Measurements from ENCODE around the gene CNN2.

CNN2 gene

DNA sequence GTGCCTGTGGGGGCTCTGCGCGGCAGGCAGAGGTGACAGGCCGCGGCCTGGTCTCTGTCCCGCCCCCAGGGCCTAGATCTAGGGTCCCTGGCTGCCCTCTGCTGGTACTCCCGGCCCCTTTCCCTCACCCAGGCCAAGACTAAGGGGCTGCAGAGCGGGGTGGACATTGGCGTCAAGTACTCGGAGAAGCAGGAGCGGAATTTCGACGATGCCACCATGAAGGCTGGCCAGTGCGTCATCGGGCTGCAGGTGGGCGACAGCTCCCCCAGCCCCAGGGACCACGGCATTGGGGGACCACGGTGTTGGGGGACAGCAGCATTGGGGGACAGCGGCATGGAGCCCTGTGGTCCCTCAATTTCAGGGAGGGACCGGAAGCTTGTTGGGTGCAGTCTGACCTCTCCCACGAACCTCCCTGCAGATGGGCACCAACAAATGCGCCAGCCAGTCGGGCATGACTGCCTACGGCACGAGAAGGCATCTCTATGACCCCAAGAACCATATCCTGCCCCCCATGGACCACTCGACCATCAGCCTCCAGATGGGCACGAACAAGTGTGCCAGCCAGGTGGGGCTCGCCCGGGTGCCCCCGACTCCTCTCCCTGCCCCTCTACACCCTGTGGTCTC, 9.7 kb downstream of the CNN2 start:
- peak; percentile 53 for DNase-seq
- Histone ChIP-seq H3K9ac (ENCODE audit: low read length) (no peak overlapping the region), H3K79me1 (ENCODE audit: low read length) (peaks cover 3% of the 10 kb centered on the region), H3K4ac (ENCODE audit: low read depth, low read length) (no peak overlapping the region), H3K36me3 (ENCODE audit: control insufficient read depth, insufficient read depth, low read length) (peaks cover 9% of the 10 kb centered on the region), H4K8ac (ENCODE audit: low read depth, low read length) (no peak overlapping the region), H3K56ac (ENCODE audit: low read length) (no peak overlapping the region), H3K4me1 (ENCODE audit: control insufficient read depth, low read depth, low read length) (peaks cover 4% of the 10 kb centered on the region), H3K23ac (ENCODE audit: low read length) (no peak overlapping the region), H2AK5ac (ENCODE audit: low read length) (no peak overlapping the region), H2BK120ac (ENCODE audit: low read depth, low read length) (no peak overlapping the region), H3K18ac (ENCODE audit: low read length) (no peak overlapping the region), H3K79me2 (ENCODE audit: control insufficient read depth, insufficient read depth, low read length) (peaks cover 5% of the 10 kb centered on the region), H3K27me3 (ENCODE audit: insufficient read depth, low read length, poor library complexity) (no peaks in the 10 kb centered on the region), H3K4me2 (ENCODE audit: low read length) (no peak overlapping the region), H3K27ac (ENCODE audit: low read depth, low read length) (no peak overlapping the region), H2BK15ac (replicated peaks; ENCODE audit: low read depth) (no peak overlapping the region), H2BK5ac (ENCODE audit: low read length) (no peak overlapping the region), H3K4me3 (ENCODE audit: low read length) (no peak overlapping the region), H4K5ac (ENCODE audit: low read length) (no peak overlapping the region)
- WGBS (ENCODE audit: extremely low coverage, insufficient coverage, low lambda C conversion rate), result no CpG with 5 or more reads among the region's 29 CpGs

DNA sequence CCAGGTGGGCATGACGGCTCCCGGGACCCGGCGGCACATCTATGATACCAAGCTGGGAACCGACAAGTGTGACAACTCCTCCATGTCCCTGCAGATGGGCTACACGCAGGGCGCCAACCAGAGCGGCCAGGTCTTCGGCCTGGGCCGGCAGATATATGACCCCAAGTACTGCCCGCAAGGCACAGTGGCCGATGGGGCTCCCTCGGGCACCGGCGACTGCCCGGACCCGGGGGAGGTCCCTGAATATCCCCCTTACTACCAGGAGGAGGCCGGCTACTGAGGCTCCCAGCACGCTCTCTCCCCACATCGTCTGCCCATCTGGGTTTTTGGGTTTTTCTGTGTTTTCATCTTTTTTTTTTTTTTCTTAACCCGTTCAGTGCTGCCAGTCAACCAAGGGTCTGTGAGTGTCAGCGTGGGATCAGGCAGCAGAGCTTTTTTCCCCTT, 11.2 kb downstream of the CNN2 start:
- Histone ChIP-seq H3K4me2 (ENCODE audit: low read length) (no peak overlapping the region), H3K27ac (ENCODE audit: low read depth, low read length) (no peak overlapping the region), H2BK5ac (ENCODE audit: low read length) (no peak overlapping the region), H2BK15ac (replicated peaks; ENCODE audit: low read depth) (no peak overlapping the region), H3K56ac (ENCODE audit: low read length) (no peak overlapping the region), H3K9ac (ENCODE audit: low read length) (no peak overlapping the region), H3K4ac (ENCODE audit: low read depth, low read length) (no peak overlapping the region), H3K23ac (ENCODE audit: low read length) (no peak overlapping the region), H4K8ac (ENCODE audit: low read depth, low read length) (no peak overlapping the region), H3K18ac (ENCODE audit: low read length) (no peak overlapping the region), H3K79me1 (ENCODE audit: low read length) (no peaks in the 10 kb centered on the region), H4K5ac (ENCODE audit: low read length) (no peak overlapping the region), H3K4me1 (ENCODE audit: control insufficient read depth, low read depth, low read length) (peaks cover 4% of the 10 kb centered on the region), H2AK5ac (ENCODE audit: low read length) (no peak overlapping the region), H3K79me2 (ENCODE audit: control insufficient read depth, insufficient read depth, low read length) (no peaks in the 10 kb centered on the region), H3K27me3 (ENCODE audit: insufficient read depth, low read length, poor library complexity) (no peaks in the 10 kb centered on the region), H3K36me3 (ENCODE audit: control insufficient read depth, insufficient read depth, low read length) (peaks cover 5% of the 10 kb centered on the region), H3K4me3 (ENCODE audit: low read length) (no peak overlapping the region), H2BK120ac (ENCODE audit: low read depth, low read length) (no peak overlapping the region)
- WGBS (ENCODE audit: extremely low coverage, insufficient coverage, low lambda C conversion rate), result no CpG with 5 or more reads among the region's 22 CpGs
- DNase-seq, result no peak

DNA sequence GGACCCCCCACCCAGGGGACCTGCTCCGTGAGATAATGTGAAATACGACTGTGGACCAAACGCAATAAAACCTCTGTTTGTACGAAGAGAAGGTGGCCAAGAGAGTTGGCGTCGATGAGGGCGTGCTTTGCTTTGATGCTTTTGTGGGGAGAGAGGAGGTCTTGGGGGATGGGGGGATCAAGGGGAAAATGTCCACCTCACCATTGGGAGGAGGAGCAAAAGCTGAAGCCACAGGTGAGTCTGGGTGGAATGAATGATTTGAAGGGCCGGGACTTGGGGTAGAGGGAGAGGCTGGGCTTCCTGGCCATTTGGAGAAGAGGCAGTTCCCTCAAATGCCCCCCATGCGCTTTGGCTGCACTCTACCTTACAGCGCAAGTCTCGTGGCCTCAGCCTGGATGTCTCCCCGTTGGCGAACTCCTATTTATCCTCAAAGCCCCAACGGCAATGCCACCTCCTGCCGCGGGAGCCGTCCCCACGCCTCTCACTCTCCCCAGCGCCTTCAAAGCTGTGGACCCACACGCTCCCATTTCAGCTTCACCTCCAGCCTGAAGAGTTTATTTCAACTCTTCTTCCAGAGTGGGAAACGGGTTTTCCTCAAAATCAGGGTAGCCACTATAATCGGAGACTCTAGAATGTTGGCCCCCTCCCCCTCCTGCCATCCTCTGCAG, 12.7 kb downstream of the CNN2 start:
- Histone ChIP-seq H2BK120ac (ENCODE audit: low read depth, low read length) (no peak overlapping the region), H3K9ac (ENCODE audit: low read length) (peak overlapping the region; percentile 67), H2BK5ac (ENCODE audit: low read length) (no peak overlapping the region), H3K18ac (ENCODE audit: low read length) (no peak overlapping the region), H4K8ac (ENCODE audit: low read depth, low read length) (no peak overlapping the region), H3K4me1 (ENCODE audit: control insufficient read depth, low read depth, low read length) (peaks cover 4% of the 10 kb centered on the region), H4K5ac (ENCODE audit: low read length) (no peak overlapping the region), H3K23ac (ENCODE audit: low read length) (no peak overlapping the region), H3K56ac (ENCODE audit: low read length) (peak overlapping the region; percentile 73), H3K36me3 (ENCODE audit: control insufficient read depth, insufficient read depth, low read length) (peaks cover 5% of the 10 kb centered on the region), H3K4me2 (ENCODE audit: low read length) (peak overlapping the region; percentile 37), H3K27ac (ENCODE audit: low read depth, low read length) (no peak overlapping the region), H3K4ac (ENCODE audit: low read depth, low read length) (no peak overlapping the region), H3K79me1 (ENCODE audit: low read length) (no peaks in the 10 kb centered on the region), H3K4me3 (ENCODE audit: low read length) (no peak overlapping the region), H3K79me2 (ENCODE audit: control insufficient read depth, insufficient read depth, low read length) (no peaks in the 10 kb centered on the region), H3K27me3 (ENCODE audit: insufficient read depth, low read length, poor library complexity) (no peaks in the 10 kb centered on the region), H2AK5ac (ENCODE audit: low read length) (no peak overlapping the region), H2BK15ac (replicated peaks; ENCODE audit: low read depth) (no peak overlapping the region)
- no CpG with 5 or more reads among the region's 22 CpGs for WGBS (ENCODE audit: extremely low coverage, insufficient coverage, low lambda C conversion rate)
- DNase-seq, result no peak

DNA sequence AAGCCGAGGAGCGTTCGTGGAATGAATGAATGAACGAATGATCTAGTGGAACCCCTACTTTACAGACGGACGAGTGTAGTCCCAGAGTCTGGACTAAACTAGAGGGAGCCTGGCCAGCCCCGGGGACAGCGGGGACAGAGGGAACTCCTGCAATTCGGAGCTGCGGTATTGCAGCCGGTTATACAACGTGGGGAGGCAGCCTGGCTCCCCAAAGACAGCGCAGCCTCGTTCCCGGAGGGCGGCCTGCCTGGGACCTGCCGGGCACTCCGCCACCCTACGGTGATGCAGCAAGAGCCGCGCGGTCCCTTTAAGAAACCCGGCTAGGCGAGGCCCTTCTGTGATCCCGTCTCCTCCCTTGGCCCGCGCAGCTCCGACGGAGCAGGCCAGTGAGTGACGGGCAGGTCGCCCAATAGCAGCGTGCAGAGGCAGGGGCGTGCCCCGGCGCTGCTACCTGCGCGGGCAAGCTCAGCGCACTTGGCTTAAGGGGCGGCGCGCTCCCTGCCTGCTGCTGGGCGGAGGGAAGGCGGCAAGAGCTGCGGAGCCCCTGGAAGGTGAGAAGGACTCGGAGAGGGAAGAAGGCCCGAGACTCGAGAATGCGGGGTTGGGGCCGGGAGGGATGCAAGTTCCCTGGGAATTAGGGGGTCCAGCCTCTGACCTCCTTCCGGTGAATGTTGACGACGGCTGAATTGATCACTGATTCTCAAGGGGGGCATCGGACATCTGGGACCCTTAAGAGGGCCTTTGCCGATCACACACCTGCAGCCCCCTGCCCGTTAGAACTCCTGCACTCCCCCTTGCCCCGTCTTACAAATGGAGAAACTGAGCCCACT, 13.5 kb downstream of the CNN2 start, which contains the start of gene ABCA7:
TSS of gene ABCA7 (plus strand) at position 462 of the 830 bp plus-strand sequence. CDS start 1,255 bp downstream, outside the sequence.
- H3K23ac ChIP-seq (ENCODE audit: low read length), result no peak within 1 kb of the TSS
- no peaks in the 10 kb centered on the region for H3K79me2 ChIP-seq (ENCODE audit: control insufficient read depth, insufficient read depth, low read length)
- peaks cover 5% of the 10 kb centered on the region for H3K36me3 ChIP-seq (ENCODE audit: control insufficient read depth, insufficient read depth, low read length)
- DNase-seq, result peak; percentile 99
- no peak within 1 kb of the TSS for H3K27ac ChIP-seq (ENCODE audit: low read depth, low read length)
- no peak within 1 kb of the TSS for H2BK15ac ChIP-seq (replicated peaks; ENCODE audit: low read depth)
- peak within 1 kb of the TSS; percentile 58 for H2AK5ac ChIP-seq (ENCODE audit: low read length)
- no peaks in the 10 kb centered on the region for H3K27me3 ChIP-seq (ENCODE audit: insufficient read depth, low read length, poor library complexity)
- H3K4me1 ChIP-seq (ENCODE audit: control insufficient read depth, low read depth, low read length), result peaks cover 4% of the 10 kb centered on the region
- H3K4me2 ChIP-seq (ENCODE audit: low read length), result peak within 1 kb of the TSS; percentile 37
- no peak within 1 kb of the TSS for H3K4ac ChIP-seq (ENCODE audit: low read depth, low read length)
- no peak within 1 kb of the TSS for H2BK5ac ChIP-seq (ENCODE audit: low read length)
- H3K18ac ChIP-seq (ENCODE audit: low read length), result no peak within 1 kb of the TSS
- H4K5ac ChIP-seq (ENCODE audit: low read length), result no peak within 1 kb of the TSS
- no peaks in the 10 kb centered on the region for H3K79me1 ChIP-seq (ENCODE audit: low read length)
- H3K4me3 ChIP-seq (ENCODE audit: low read length), result peak within 1 kb of the TSS; percentile 59
- peak within 1 kb of the TSS; percentile 76 for H3K9ac ChIP-seq (ENCODE audit: low read length)
- peak within 1 kb of the TSS; percentile 73 for H3K56ac ChIP-seq (ENCODE audit: low read length)
- no peak within 1 kb of the TSS for H2BK120ac ChIP-seq (ENCODE audit: low read depth, low read length)
- no CpG with 5 or more reads among the region's 56 CpGs for WGBS (ENCODE audit: extremely low coverage, insufficient coverage, low lambda C conversion rate)
- H4K8ac ChIP-seq (ENCODE audit: low read depth, low read length), result no peak within 1 kb of the TSS

- Histone ChIP-seq H3K9ac (ENCODE audit: low read length) (peak overlapping the region; percentile 76), H3K79me1 (ENCODE audit: low read length) (no peaks in the 10 kb centered on the region), H4K8ac (ENCODE audit: low read depth, low read length) (no peak overlapping the region), H2BK15ac (replicated peaks; ENCODE audit: low read depth) (no peak overlapping the region), H3K4ac (ENCODE audit: low read depth, low read length) (no peak overlapping the region), H3K36me3 (ENCODE audit: control insufficient read depth, insufficient read depth, low read length) (peaks cover 2% of the 10 kb centered on the region), H2BK5ac (ENCODE audit: low read length) (no peak overlapping the region), H3K4me2 (ENCODE audit: low read length) (peak overlapping the region; percentile 47), H3K27ac (ENCODE audit: low read depth, low read length) (no peak overlapping the region), H3K23ac (ENCODE audit: low read length) (no peak overlapping the region), H3K4me3 (ENCODE audit: low read length) (peak overlapping the region; percentile 59), H3K18ac (ENCODE audit: low read length) (no peak overlapping the region), H3K4me1 (ENCODE audit: control insufficient read depth, low read depth, low read length) (peaks cover 4% of the 10 kb centered on the region), H2BK120ac (ENCODE audit: low read depth, low read length) (no peak overlapping the region), H3K79me2 (ENCODE audit: control insufficient read depth, insufficient read depth, low read length) (no peaks in the 10 kb centered on the region), H4K5ac (ENCODE audit: low read length) (no peak overlapping the region), H2AK5ac (ENCODE audit: low read length) (peak overlapping the region; percentile 58), H3K27me3 (ENCODE audit: insufficient read depth, low read length, poor library complexity) (no peaks in the 10 kb centered on the region), H3K56ac (ENCODE audit: low read length) (peak overlapping the region; percentile 75)
- peak; percentile 99 for DNase-seq
- no CpG with 5 or more reads among the region's 27 CpGs for WGBS (ENCODE audit: extremely low coverage, insufficient coverage, low lambda C conversion rate)
Observed at GRCh38 chr19:1040476-1041271, 14.3 kb downstream of the CNN2 start.
